Measurements from ENCODE around the gene CYB561. TPM values are rescaled to one million over a fixed set of nuclear protein-coding genes. Genes with fewer than 3 reads are reported as not detected.

Gene CYB561
- total and polyA plus RNA-seq, 2 of the 4 experiments (the other 2 are of a cell fraction), result 2.5 to 3.0 TPM

GRCh38 chr17:63412234-63412633, 33.9 kb downstream of the CYB561 start:
- Histone ChIP-seq H3K4ac (ENCODE audit: low read depth, low read length) (no peak overlapping the region), H3K18ac (ENCODE audit: low read depth, low read length) (no peak overlapping the region), H4K91ac (ENCODE audit: insufficient read depth, low read depth, low read length) (no peak overlapping the region), H2BK5ac (ENCODE audit: low read depth, low read length, poor library complexity, severe bottlenecking) (no peak overlapping the region), H3K79me1 (ENCODE audit: low read depth in 1 of 2, low read length in 2 of 2) (peaks cover 1 to 7% of the 10 kb centered on the region in 2 experiments; a peak in 2 of 4 replicates), H2BK120ac (ENCODE audit: low read depth, low read length) (no peak overlapping the region), H2BK15ac (ENCODE audit: low read depth, low read length) (no peak overlapping the region), H2AK9ac (replicated peaks; ENCODE audit: low read depth, low read length, poor library complexity) (no peak overlapping the region), H4K5ac (ENCODE audit: low read depth, low read length) (no peak overlapping the region), H3K4me2 (ENCODE audit: low read depth, low read length) (no peak overlapping the region), H3K4me3 (ENCODE audit: insufficient read depth, low read depth, low read length) (no peak overlapping the region), H3K36me3 (ENCODE audit: control insufficient read depth, insufficient read depth, low read length) (peaks cover 48% of the 10 kb centered on the region), H3K27ac (ENCODE audit: insufficient read depth, low read length) (no peak overlapping the region), H2BK20ac (ENCODE audit: low read depth, low read length) (no peak overlapping the region), H4K20me1 (ENCODE audit: insufficient read depth, low read length) (no peaks in the 10 kb centered on the region), H3K14ac (replicated peaks; ENCODE audit: low read depth, low read length) (no peak overlapping the region), H3K23ac (ENCODE audit: low read depth, low read length) (no peak overlapping the region), H3K9me3 (ENCODE audit: control insufficient read depth, insufficient read depth, low read length) (no peaks in the 10 kb centered on the region), H4K8ac (ENCODE audit: low read depth in 2 of 2, low read length in 2 of 2) (no peak overlapping the region), H3K9me1 (ENCODE audit: insufficient read depth, low read length) (peaks cover 2% of the 10 kb centered on the region; the same call in 1 of the 2 replicates), H3K27me3 (ENCODE audit: control insufficient read depth, insufficient read depth, low read length) (no peaks in the 10 kb centered on the region), H3K9ac (ENCODE audit: low read depth, low read length) (no peak overlapping the region), H2AFZ (replicated peaks; ENCODE audit: low read length, poor library complexity) (no peak overlapping the region), H3K4me1 (ENCODE audit: control insufficient read depth, insufficient read depth, low read length) (no peaks in the 10 kb centered on the region), H3K56ac (ENCODE audit: extremely low read depth, insufficient read depth, low read length) (no peak overlapping the region), H2AK5ac (ENCODE audit: low read depth, low read length) (no peak overlapping the region)
- intact Hi-C loops (cut with micrococcal nuclease) (no loop called here), in situ Hi-C loops (cut with MboI; ENCODE audit: low sequenced_read_pairs) (no loop called here), dilution Hi-C loops (cut with HindIII; ENCODE audit: low sequenced_read_pairs, unreplicated experiment) (no loop called here)
- TF ChIP-seq CEBPB (IDR thresholded peaks at IDR 0.05; ENCODE audit: low read depth, low read length), result no peak
- TF ChIP-seq, protein P1, sequence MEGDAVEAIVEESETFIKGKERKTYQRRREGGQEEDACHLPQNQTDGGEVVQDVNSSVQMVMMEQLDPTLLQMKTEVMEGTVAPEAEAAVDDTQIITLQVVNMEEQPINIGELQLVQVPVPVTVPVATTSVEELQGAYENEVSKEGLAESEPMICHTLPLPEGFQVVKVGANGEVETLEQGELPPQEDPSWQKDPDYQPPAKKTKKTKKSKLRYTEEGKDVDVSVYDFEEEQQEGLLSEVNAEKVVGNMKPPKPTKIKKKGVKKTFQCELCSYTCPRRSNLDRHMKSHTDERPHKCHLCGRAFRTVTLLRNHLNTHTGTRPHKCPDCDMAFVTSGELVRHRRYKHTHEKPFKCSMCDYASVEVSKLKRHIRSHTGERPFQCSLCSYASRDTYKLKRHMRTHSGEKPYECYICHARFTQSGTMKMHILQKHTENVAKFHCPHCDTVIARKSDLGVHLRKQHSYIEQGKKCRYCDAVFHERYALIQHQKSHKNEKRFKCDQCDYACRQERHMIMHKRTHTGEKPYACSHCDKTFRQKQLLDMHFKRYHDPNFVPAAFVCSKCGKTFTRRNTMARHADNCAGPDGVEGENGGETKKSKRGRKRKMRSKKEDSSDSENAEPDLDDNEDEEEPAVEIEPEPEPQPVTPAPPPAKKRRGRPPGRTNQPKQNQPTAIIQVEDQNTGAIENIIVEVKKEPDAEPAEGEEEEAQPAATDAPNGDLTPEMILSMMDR (conservative IDR thresholded peaks at IDR 0.05; ENCODE audit: low read depth, low read length), result no peak
- TF ChIP-seq BHLHE40 (IDR thresholded peaks at IDR 0.05; ENCODE audit: low read depth, low read length), result no peak
- no peak for TF ChIP-seq RFX5 (IDR thresholded peaks at IDR 0.05; ENCODE audit: low read depth, low read length)
- TF ChIP-seq MAZ (IDR thresholded peaks at IDR 0.05; ENCODE audit: borderline replicate concordance, low read depth, low read length), result no peak
- no peak for TF ChIP-seq CHD1 (IDR thresholded peaks at IDR 0.05; ENCODE audit: low read depth, low read length)
- TF ChIP-seq FOS (IDR thresholded peaks at IDR 0.05; ENCODE audit: low read depth, low read length), result no peak
- TF ChIP-seq SMC3 (IDR thresholded peaks at IDR 0.05; ENCODE audit: low read depth, low read length), result no peak
- TF ChIP-seq NFE2L2 (IDR thresholded peaks at IDR 0.05; ENCODE audit: low read depth, low read length), result no peak
- TF ChIP-seq MAFK (IDR thresholded peaks at IDR 0.05; ENCODE audit: low read depth, low read length), result no peak
- TF ChIP-seq RAD21 (IDR thresholded peaks at IDR 0.05; ENCODE audit: low read length), result no peak
- TF ChIP-seq, protein P2, sequence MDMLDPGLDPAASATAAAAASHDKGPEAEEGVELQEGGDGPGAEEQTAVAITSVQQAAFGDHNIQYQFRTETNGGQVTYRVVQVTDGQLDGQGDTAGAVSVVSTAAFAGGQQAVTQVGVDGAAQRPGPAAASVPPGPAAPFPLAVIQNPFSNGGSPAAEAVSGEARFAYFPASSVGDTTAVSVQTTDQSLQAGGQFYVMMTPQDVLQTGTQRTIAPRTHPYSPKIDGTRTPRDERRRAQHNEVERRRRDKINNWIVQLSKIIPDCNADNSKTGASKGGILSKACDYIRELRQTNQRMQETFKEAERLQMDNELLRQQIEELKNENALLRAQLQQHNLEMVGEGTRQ (IDR thresholded peaks at IDR 0.05; ENCODE audit: low read depth, low read length), result no peak
- no peak for TF ChIP-seq RCOR1 (IDR thresholded peaks at IDR 0.05; ENCODE audit: insufficient replicate concordance, low read length)
- TF ChIP-seq POLR2A (IDR thresholded peaks at IDR 0.05; ENCODE audit: low read depth, low read length), result no peak
- ATAC-seq (ENCODE audit: low read depth), result no peak
- WGBS, 2 experiments (ENCODE audit: extremely low coverage in 2 of 2, insufficient read length in 1 of 2), result no CpG with 5 or more reads among the region's 6 CpGs
- no peak for DNase-seq
- POLR2A ChIA-PET (ENCODE audit: unreplicated experiment), result no interaction called here
- CTCF ChIA-PET, result no interaction called here
- BruUV-seq (replicated peaks), result no TSS peak

Measured in IMR-90 (cell line).